HS-5 (cell line): ENCODE results near the gene GPATCH8.

Source experiments
- DNase-seq: peaks from one replicate; pipeline ENCODE4 v3.0.0-alpha.2; 2012; ENCODE audit warnings: low read depth

Gene GPATCH8

DNA sequence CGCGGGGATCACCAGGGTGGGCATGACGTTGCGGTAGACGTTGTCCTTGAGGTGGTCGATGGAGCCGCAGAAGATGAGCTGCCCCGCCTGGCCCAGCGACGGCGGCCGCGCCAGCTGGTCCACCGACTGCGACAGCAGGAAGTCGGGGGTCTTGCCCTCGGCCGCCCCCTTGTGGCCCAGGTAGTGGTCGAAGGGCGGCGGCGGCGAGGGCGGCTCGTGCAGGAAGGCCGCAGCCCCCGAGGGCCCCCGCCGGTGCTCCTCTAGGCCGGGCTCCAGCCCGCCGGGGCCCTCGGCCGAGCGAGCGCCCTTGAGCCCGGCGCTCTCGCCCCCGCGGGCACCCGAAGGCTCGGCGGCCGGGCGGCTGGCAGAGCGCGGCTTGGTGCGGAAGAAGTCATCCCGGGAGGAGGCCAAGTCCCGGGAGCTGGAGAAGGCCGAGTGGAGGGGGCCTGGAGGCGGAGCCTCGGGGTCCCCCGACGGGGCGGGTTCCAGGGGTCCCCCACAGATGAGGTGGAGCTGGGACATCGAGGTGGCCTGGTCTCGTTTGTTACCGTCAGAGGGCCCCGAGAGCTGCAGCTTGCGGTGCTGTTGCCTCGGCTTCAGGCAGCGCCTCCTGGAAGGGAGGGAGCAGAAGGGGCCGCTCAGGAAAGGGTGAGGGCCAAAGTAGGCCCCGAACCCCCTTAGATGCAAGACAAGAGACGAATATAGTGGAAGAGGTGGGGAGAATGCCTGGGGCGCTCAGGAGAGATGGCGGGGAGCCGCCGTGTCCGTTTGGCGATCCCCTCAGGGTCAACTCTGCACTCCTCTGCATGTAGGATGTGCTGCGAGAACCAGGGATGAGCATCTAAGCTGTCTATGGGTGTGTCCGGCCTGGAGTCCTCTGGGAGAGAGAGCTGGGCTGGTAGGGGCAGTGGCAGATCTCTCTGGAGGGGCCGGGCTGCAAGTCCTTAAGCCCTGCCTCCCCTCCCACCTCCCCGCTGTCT is 148.3 kb downstream of the GPATCH8 start:
- DNase-seq, result no peak

DNA sequence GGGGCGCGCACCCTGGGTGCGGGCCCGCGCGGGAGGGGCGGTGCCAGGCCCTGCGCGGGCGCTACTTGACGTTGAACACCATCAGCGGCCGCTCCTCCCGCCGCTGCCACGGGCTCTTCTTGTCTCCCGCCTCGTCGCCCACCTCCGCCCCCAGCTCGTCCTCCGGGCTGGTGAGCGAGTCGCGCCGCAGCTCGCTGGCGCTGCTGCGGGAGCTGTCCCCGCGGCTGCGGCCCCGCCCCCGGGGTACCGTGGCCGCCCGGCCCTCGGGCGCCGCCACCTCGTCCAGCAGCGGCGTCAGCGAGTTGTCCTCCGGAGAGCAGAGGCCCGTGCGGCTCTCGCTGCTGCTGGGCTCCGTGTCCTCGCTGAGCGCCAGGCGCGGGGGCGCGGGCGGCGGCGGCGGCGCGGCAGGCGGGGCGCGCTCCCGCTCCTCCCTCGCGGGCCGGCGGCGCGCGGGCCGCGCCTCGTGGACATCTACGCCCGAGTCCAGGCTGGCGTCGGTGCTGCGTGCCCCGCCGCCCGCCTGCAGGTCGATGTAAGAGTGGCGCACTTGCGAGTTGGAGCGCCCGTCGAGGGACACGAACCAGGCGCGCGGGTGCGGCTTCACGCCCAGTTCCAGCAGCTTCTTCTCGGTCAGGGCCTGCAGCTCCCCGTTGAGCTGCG is 149.4 kb downstream of the GPATCH8 start:
- no peak for DNase-seq

DNA sequence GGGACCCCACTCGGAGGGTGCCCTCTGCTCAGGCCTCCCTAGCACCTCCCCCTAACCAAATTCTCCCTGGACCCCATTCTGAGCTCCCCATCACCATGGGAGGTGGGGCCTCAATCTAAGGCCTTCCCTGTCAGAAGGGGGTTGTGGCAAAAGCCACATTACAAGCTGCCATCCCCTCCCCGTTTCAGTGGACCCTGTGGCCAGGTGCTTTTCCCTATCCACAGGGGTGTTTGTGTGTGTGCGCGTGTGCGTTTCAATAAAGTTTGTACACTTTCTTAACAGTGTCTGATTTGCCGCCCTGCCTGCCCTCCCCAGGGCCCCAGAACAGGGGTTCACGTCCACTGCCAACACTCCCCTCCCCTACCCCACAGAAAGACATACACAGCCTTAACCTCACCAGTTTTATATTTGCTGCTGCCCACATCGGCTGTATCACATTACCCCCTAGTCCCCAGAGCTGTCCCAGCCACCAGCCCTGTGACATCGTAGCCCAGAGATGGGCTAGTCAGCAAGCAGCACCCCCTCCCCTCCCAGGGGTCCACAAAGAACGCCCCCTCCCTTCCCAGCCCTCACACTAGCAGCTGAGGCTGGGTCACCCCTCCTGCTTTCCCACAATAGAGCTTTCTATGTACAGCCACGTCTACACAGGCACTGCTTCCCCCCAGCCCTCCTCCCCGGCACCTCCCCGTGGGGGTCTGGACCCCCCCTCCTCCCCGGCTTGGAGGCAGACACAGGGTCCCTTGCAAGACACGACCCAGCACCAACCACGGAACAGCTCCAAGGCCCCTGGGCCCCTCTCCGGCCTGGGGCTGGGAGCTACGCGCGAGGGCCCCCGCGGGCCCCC is 150.2 kb downstream of the GPATCH8 start:
- DNase-seq, result no peak

DNA sequence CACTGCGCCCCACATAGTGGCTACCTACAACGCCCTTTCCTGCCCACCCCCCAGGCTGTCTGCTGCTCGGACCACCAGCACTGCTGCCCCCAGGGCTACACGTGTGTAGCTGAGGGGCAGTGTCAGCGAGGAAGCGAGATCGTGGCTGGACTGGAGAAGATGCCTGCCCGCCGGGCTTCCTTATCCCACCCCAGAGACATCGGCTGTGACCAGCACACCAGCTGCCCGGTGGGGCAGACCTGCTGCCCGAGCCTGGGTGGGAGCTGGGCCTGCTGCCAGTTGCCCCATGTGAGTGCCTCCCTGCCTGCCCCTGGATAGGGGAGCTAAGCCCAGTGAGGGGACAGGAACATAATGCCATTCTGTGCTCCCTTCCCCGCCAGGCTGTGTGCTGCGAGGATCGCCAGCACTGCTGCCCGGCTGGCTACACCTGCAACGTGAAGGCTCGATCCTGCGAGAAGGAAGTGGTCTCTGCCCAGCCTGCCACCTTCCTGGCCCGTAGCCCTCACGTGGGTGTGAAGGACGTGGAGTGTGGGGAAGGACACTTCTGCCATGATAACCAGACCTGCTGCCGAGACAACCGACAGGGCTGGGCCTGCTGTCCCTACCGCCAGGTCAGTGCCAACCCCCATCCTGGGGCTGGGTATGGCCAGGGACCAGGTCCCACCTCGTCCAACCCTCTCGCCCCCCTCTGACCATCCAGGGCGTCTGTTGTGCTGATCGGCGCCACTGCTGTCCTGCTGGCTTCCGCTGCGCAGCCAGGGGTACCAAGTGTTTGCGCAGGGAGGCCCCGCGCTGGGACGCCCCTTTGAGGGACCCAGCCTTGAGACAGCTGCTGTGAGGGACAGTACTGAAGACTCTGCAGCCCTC is 151.0 kb downstream of the GPATCH8 start:
- DNase-seq, result no peak

DNA sequence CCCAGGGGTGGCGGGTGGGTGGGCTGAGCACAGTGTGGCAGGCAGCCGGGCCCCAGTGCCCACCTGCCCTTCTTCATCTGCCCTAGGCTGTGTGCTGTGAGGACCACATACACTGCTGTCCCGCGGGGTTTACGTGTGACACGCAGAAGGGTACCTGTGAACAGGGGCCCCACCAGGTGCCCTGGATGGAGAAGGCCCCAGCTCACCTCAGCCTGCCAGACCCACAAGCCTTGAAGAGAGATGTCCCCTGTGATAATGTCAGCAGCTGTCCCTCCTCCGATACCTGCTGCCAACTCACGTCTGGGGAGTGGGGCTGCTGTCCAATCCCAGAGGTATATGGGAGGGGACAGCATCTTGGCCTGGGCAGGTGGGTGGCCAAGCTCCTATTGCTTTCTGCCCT is 151.7 kb downstream of the GPATCH8 start:
- DNase-seq, result no peak

DNA sequence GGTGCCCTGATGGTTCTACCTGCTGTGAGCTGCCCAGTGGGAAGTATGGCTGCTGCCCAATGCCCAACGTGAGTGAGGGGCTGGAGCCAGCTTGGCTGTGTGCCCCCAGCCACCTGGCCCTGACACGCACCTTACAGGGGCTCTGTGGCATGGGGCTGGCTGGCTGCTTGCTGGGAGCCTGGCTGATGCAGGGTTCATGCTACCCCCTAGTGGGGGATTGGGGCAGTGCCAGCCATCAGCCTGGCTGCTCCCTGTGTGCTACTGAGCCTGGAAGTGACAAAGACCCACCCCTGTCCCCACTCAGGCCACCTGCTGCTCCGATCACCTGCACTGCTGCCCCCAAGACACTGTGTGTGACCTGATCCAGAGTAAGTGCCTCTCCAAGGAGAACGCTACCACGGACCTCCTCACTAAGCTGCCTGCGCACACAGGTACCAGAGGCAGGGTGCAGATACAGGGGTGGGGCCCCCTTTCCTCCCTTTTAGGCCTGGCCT is 152.4 kb downstream of the GPATCH8 start:
- DNase-seq, result no peak

DNA sequence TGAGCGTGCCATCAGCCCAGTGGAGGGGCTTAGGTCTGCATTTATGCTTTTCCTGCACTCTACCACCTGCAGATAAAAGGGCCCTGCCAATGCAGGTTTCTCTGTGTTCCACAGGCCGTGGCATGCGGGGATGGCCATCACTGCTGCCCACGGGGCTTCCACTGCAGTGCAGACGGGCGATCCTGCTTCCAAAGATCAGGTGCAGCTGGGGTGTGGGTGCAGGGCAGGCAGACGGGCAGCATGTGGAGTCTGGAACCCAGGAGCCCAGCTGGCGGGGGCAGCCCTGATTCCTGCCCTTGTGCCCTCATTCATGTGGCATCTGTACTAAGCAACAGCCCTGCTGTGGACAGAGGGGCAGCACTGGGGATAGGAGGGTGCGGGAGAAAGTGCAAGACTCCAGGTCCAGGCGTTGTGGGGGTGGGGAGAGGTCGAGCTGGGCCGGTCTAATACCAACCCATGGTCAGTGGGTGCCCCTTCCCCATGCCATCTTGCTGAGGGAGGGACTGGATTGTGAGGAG is 153.6 kb downstream of the GPATCH8 start:
- no peak for DNase-seq

DNA sequence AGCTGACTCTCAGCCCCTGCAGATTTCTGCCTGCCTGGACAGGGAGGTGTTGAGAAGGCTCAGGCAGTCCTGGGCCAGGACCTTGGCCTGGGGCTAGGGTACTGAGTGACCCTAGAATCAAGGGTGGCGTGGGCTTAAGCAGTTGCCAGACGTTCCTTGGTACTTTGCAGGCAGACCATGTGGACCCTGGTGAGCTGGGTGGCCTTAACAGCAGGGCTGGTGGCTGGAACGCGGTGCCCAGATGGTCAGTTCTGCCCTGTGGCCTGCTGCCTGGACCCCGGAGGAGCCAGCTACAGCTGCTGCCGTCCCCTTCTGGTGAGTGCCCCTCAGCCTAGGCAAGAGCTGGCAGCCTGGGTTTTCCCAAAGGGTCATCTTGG is 154.2 kb downstream of the GPATCH8 start:
- DNase-seq, result no peak

DNA sequence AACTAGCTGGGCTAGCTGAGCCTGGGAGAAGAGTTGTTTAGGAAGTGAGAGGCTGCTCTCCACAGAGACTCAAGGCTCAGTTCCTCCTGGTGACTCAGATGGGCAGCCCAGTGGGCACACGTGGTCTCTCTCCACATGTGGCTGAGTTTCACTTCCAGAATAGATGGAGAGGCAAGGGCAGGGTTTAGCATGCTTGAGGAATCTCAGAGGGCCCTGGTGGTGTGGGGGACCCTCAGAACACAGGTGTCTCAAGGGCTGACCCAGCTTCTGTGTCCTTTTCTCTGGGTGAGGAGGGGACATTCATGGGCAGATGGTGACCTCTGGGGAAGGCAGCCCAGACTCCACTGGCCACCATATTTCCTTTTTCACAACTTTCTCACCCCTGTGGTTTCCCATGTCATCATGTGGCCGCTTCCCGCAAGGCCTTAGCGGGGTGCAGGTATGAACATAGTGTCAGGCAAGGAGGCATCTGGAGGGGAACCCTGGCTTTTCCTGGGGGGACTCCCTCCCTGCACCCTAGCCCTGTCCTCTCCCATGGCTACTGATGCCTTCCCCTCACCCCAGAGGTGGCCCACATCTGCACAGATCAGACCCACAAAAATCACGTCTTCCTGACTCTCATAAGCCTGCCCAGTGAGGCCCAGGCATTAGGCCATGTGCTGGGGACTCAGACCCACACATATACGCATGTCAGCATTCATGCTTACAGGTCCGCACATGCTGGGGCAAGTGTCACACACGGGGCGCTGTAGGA is 154.8 kb downstream of the GPATCH8 start:
- no peak for DNase-seq
